Fibroblast of lung (primary cell): Measurements from ENCODE around the gene FCER2.

ENCODE experiments used
- EZH2 ChIP-seq: IDR thresholded peaks from 2 replicates; pipeline ENCODE4 v1.5.1; 2012; ENCODE audit warnings: low read length, control low read depth, mild to moderate bottlenecking; ENCODE audit errors: missing control alignments
- TF ChIP-seq, protein P1 (sequence below), 2 donors: IDR thresholded peaks in 1 of 2; conservative IDR thresholded peaks in 1 of 2; 1 replicate in 1 of 2; 2 replicates in 1 of 2; pipeline ENCODE4 v1.5.1; 2011 to 2012; ENCODE audit warnings: low read length in 2 of 2, control low read depth in 1 of 2, inconsistent platforms in 1 of 2, low read depth in 1 of 2, mild to moderate bottlenecking in 1 of 2

DNA sequence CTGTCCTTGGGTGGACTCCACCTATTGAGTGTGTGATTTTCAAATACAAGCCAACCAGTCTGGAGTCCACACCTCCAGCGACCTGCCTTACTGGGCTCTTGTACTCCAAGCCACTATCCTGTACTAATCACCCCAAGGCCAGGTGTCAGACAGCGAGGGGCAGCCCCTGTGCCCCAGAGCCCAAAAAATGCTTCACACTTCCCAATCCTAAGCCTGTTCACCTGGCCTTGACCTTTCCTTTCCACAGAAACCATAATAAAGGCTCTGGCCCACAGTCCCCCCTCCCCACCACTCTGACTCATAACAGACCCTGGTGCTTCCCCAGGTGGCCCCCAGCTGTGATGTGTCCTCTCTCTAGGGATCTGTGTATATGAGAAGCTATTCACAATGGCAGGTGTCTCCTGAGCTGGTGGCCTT is 41.5 kb upstream of the FCER2 start:
- TF ChIP-seq, protein P1, sequence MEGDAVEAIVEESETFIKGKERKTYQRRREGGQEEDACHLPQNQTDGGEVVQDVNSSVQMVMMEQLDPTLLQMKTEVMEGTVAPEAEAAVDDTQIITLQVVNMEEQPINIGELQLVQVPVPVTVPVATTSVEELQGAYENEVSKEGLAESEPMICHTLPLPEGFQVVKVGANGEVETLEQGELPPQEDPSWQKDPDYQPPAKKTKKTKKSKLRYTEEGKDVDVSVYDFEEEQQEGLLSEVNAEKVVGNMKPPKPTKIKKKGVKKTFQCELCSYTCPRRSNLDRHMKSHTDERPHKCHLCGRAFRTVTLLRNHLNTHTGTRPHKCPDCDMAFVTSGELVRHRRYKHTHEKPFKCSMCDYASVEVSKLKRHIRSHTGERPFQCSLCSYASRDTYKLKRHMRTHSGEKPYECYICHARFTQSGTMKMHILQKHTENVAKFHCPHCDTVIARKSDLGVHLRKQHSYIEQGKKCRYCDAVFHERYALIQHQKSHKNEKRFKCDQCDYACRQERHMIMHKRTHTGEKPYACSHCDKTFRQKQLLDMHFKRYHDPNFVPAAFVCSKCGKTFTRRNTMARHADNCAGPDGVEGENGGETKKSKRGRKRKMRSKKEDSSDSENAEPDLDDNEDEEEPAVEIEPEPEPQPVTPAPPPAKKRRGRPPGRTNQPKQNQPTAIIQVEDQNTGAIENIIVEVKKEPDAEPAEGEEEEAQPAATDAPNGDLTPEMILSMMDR (conservative IDR thresholded peaks at IDR 0.05 in 1 of 2, IDR thresholded peaks at IDR 0.05 in 1 of 2; ENCODE audit: low read depth in 1 of 2, low read length in 2 of 2): no peak
- no peak for TF ChIP-seq EZH2
